ENCODE data around the gene LSP1. TPM values are rescaled to one million over a fixed set of nuclear protein-coding genes. Genes with fewer than 3 reads are reported as not detected.

LSP1 gene
- total RNA-seq, 1 donor from 2014 or later: 41.9 TPM

DNA sequence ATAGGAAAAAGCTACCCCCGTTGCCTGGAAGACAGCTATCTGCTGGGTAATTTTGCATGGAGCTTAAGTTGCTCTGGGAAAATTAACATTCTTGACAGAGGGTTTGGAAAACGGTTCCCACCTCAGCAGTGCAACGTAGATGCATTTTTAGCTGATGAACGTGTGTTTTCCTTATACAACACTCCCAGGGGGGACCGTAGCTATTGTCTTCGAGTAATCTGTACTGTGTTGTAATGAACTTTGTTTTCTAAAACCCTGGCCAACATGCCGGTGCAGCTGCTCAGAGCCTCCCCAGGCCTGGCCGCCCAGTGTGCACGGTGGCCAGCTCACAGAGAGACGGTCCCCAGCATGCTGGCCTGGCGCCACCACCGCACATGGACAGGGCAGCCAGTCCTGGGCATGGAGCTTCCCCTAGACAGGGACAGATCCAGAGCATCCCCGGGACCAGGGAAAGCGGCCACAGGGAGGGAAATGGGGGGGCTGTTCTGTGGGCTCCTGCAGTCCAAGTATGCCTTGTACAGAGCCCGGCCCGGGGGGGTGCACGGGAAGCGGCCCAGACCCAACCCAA, 68.8 kb downstream of the LSP1 start:
- TF ChIP-seq, protein P1, sequence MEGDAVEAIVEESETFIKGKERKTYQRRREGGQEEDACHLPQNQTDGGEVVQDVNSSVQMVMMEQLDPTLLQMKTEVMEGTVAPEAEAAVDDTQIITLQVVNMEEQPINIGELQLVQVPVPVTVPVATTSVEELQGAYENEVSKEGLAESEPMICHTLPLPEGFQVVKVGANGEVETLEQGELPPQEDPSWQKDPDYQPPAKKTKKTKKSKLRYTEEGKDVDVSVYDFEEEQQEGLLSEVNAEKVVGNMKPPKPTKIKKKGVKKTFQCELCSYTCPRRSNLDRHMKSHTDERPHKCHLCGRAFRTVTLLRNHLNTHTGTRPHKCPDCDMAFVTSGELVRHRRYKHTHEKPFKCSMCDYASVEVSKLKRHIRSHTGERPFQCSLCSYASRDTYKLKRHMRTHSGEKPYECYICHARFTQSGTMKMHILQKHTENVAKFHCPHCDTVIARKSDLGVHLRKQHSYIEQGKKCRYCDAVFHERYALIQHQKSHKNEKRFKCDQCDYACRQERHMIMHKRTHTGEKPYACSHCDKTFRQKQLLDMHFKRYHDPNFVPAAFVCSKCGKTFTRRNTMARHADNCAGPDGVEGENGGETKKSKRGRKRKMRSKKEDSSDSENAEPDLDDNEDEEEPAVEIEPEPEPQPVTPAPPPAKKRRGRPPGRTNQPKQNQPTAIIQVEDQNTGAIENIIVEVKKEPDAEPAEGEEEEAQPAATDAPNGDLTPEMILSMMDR (IDR thresholded peaks at IDR 0.05): no peak
- intact Hi-C loops (cut with DNase I): no loop called here
- H3K36me3 ChIP-seq: no peaks in the 10 kb centered on the region
- no peaks in the 10 kb centered on the region for H3K9me3 ChIP-seq
- no peaks in the 10 kb centered on the region for H3K4me1 ChIP-seq
- H3K4me3 ChIP-seq: no peak overlapping the region
- no peak overlapping the region for H3K27ac ChIP-seq
- no peaks in the 10 kb centered on the region for H3K27me3 ChIP-seq
- no peak for DNase-seq (ENCODE audit: low spot score in 2 of 2)

DNA sequence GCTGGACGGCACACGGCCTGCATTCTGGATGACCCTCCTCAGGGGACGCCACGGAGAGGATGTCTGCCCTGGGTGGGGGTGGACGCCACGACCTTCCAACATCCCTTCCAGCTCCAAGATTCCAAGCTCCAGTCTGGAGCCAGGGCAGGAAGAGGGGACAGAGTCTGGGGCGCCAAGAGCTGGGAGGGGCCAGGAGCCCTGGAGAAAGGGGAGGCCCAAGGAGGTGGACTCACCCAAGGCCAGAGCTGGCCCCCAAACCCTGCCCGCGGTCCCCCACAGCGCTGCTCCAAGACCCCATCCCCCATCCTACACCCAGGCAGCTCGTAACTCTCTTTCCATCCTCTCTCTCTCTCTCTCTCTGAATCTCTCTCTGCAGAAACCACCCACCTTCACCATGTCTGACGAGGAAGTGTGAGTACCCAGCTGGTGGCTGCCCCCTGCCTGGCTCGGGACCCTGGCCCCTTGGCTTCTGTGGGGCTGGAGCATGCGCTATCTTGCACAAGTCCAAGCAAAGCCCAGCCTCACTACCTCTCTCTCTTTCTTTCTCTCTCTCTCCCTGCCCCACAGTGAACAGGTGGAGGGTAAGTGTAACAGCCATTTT, 69.7 kb downstream of the LSP1 start:
- H3K4me1 ChIP-seq: no peaks in the 10 kb centered on the region

GRCh38 chr11:1923201-1923956, 70.5 kb downstream of the LSP1 start:
- H3K27ac ChIP-seq: no peak overlapping the region
- H3K4me1 ChIP-seq: no peaks in the 10 kb centered on the region

More for the DNA sequence above, 69.7 kb downstream of the LSP1 start:
- H3K27ac ChIP-seq: no peak overlapping the region
- no peak overlapping the region for H3K4me3 ChIP-seq
- no peaks in the 10 kb centered on the region for H3K36me3 ChIP-seq
- H3K9me3 ChIP-seq: no peaks in the 10 kb centered on the region
- intact Hi-C loops (cut with DNase I): no loop called here
- no peaks in the 10 kb centered on the region for H3K27me3 ChIP-seq
- TF ChIP-seq, protein P1 (IDR thresholded peaks at IDR 0.05): no peak
- DNase-seq (ENCODE audit: low spot score in 2 of 2): no peak

GRCh38 chr11:1924181-1924580, 71.3 kb downstream of the LSP1 start:
- DNase-seq (ENCODE audit: low spot score in 2 of 2): no peak
- H3K27ac ChIP-seq: no peak overlapping the region
- intact Hi-C loops (cut with DNase I): no loop called here

More at GRCh38 chr11:1923201-1923956, 70.5 kb downstream of the LSP1 start:
- no peaks in the 10 kb centered on the region for H3K9me3 ChIP-seq
- no peak overlapping the region for H3K4me3 ChIP-seq
- no peaks in the 10 kb centered on the region for H3K27me3 ChIP-seq
- intact Hi-C loops (cut with DNase I): no loop called here
- no peaks in the 10 kb centered on the region for H3K36me3 ChIP-seq
- TF ChIP-seq, protein P1 (IDR thresholded peaks at IDR 0.05): no peak
- DNase-seq (ENCODE audit: low spot score in 2 of 2): no peak

DNA sequence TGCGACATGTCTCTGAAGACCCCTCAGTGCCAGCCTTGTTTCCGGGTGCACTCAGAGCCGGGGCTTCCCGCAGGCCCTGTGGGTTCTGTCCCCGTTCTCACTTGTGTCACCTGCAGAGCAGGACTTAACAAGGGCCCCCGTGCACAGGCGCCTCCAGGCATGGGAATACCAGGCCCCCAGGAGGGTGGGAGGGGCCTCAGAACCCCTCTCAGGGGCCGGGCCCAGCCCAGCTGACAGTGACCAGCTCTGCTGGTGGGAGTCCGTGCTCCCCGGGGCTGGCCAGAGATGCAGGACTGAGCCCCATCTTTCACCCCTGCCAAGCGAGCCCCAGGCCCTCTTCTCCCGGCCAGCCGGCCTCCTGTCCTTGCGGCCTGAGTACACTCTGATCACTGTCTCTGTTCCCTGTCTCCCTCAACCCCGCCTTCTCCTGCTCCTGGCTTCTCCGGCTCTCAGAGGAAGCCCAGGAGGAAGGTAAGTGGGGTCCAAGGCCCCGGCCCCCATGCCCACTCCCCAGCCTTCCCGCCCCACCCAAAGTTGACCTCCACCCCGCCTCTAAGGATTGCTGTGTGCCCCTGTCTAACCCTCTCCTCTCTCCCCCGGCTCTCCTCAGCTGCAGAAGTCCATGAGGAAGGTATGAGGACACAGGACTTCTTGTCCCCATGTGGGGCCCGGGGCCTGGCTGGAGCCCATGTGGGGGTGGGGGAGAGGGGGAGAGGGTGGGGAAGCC, 71.9 kb downstream of the LSP1 start:
- no peak for DNase-seq (ENCODE audit: low spot score in 2 of 2)
- intact Hi-C loops (cut with DNase I): no loop called here
- Histone ChIP-seq H3K27me3 (no peaks in the 10 kb centered on the region), H3K4me1 (no peaks in the 10 kb centered on the region), H3K9me3 (no peaks in the 10 kb centered on the region), H3K27ac (no peak overlapping the region), H3K36me3 (no peaks in the 10 kb centered on the region), H3K4me3 (no peak overlapping the region)
- TF ChIP-seq, protein P1 (IDR thresholded peaks at IDR 0.05): no peak

More at GRCh38 chr11:1924181-1924580, 71.3 kb downstream of the LSP1 start:
- Histone ChIP-seq H3K36me3 (no peaks in the 10 kb centered on the region), H3K27me3 (no peaks in the 10 kb centered on the region), H3K4me1 (no peaks in the 10 kb centered on the region), H3K4me3 (no peak overlapping the region), H3K9me3 (no peaks in the 10 kb centered on the region)
- TF ChIP-seq, protein P1 (IDR thresholded peaks at IDR 0.05): no peak
